Measurements from ENCODE around the gene HLTF. TPM values are rescaled to one million over a fixed set of nuclear protein-coding genes. Genes with fewer than 3 reads are reported as not detected.
A peak's percentile ranks its signal among the peaks of the same experiment; 100 is the strongest.

Gene HLTF
- total RNA-seq, 1 donor from 2014 or later, result 115 TPM

- no peak for DNase-seq
These were observed 3.1 kb upstream of the HLTF start for GRCh38 chr3:149089395-149089794.

GRCh38 chr3:149087208-149087607, 875 bp upstream of the HLTF start:
- DNase-seq, result no peak

- peak; percentile 35 for DNase-seq
These were observed 503 bp downstream of the HLTF start for GRCh38 chr3:149085828-149086231.

GRCh38 chr3:149081772-149082171, 4.6 kb downstream of the HLTF start:
- DNase-seq, result no peak

GRCh38 chr3:149080699-149081091, 5.6 kb downstream of the HLTF start:
- no peak for DNase-seq

- no peak for DNase-seq
These were observed 6.2 kb downstream of the HLTF start for GRCh38 chr3:149080011-149080698.

- no peak for DNase-seq
These were observed 8.7 kb downstream of the HLTF start for GRCh38 chr3:149077628-149078027.

GRCh38 chr3:149067883-149068282, 18.4 kb downstream of the HLTF start:
- no peak for DNase-seq

- DNase-seq, result no peak
These were observed 24.6 kb downstream of the HLTF start for GRCh38 chr3:149061776-149062175.

- no peak for DNase-seq
These were observed 27.7 kb downstream of the HLTF start for GRCh38 chr3:149058602-149059001.

- DNase-seq, result no peak
These were observed 28.1 kb downstream of the HLTF start for GRCh38 chr3:149058198-149058597.

GRCh38 chr3:149055575-149055974, 30.8 kb downstream of the HLTF start:
- no peak for DNase-seq

GRCh38 chr3:149044339-149045083, 41.8 kb downstream of the HLTF start:
- DNase-seq, result no peak

- no peak for DNase-seq
These were observed 43.4 kb downstream of the HLTF start for GRCh38 chr3:149042789-149043386.

- DNase-seq, result no peak
These were observed 48.0 kb downstream of the HLTF start for GRCh38 chr3:149038322-149038721.

GRCh38 chr3:149037684-149038083, 48.6 kb downstream of the HLTF start:
- DNase-seq, result no peak

- DNase-seq, result no peak
These were observed 55.2 kb downstream of the HLTF start for GRCh38 chr3:149031096-149031495.

- no peak for DNase-seq
These were observed 59.6 kb downstream of the HLTF start for GRCh38 chr3:149026718-149027117.

- DNase-seq, result no peak
These were observed 62.4 kb downstream of the HLTF start for GRCh38 chr3:149023951-149024350.

- DNase-seq, result no peak
These were observed 64.5 kb downstream of the HLTF start for GRCh38 chr3:149021830-149022229.

- DNase-seq, result no peak
These were observed 65.5 kb downstream of the HLTF start for GRCh38 chr3:149020839-149021252.

GRCh38 chr3:149020196-149020838, 66.0 kb downstream of the HLTF start:
- DNase-seq, result no peak

GRCh38 chr3:149019580-149019979, 66.8 kb downstream of the HLTF start:
- DNase-seq, result no peak

Data from occipital lobe (tissue), 2 donors.